C4-2B (cell line): ENCODE results near the gene MOB3C.

Source experiments
- ZFX ChIP-seq: fragments of 450-650 bp; IDR thresholded peaks from 2 replicates; pipeline ENCODE4 v1.6.1; 2017
- TF ChIP-seq, protein P1 (sequence below): fragments of 450-650 bp; conservative IDR thresholded peaks from 2 replicates; pipeline ENCODE4 v1.5.1; 2017; ENCODE audit warnings: mild to moderate bottlenecking

DNA sequence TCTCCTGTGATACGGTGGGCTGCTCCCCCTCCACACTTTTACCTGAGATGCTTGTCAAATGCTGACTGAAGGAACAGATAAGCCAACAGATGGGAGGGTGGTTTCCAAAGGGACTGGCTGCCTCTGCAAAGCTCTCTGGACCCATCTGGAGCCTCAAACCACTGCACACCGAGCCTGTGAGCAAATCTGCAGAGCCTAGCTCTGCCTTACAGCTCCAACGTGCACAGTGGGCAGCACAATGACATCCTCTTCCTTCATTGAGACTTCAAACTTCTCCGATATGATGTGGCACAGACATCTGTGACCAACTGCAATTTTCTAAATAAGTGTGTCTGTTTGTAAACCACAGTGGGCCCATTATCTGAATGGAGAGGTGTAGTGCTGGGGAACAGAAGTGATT lies 38.9 kb downstream of the MOB3C start:
- TF ChIP-seq, protein P1, sequence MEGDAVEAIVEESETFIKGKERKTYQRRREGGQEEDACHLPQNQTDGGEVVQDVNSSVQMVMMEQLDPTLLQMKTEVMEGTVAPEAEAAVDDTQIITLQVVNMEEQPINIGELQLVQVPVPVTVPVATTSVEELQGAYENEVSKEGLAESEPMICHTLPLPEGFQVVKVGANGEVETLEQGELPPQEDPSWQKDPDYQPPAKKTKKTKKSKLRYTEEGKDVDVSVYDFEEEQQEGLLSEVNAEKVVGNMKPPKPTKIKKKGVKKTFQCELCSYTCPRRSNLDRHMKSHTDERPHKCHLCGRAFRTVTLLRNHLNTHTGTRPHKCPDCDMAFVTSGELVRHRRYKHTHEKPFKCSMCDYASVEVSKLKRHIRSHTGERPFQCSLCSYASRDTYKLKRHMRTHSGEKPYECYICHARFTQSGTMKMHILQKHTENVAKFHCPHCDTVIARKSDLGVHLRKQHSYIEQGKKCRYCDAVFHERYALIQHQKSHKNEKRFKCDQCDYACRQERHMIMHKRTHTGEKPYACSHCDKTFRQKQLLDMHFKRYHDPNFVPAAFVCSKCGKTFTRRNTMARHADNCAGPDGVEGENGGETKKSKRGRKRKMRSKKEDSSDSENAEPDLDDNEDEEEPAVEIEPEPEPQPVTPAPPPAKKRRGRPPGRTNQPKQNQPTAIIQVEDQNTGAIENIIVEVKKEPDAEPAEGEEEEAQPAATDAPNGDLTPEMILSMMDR, result no peak
- TF ChIP-seq ZFX, result no peak
